Measurements from ENCODE around the gene CPEB4.

GRCh38 chr5:173909199-173909598 lies 21.1 kb downstream of the CPEB4 start:
- TF ChIP-seq EZH2 (IDR thresholded peaks at IDR 0.05; ENCODE audit: borderline replicate concordance, low read length): no peak
- no peak for TF ChIP-seq CTCF (conservative IDR thresholded peaks at IDR 0.05 in 1 of 2, IDR thresholded peaks at IDR 0.05 in 1 of 2; ENCODE audit: extremely low read depth in 1 of 2, insufficient read depth in 1 of 2, low read depth in 1 of 2, low read length in 2 of 2)
